HG03439 (cell line): ENCODE measurements around the gene THBS4.
"Not testable (repeated sequence)": the region's sequence is repeated elsewhere in the genome, so short reads cannot be mapped to it uniquely, and the experiment has no call there.

Source experiments
- ATAC-seq: cut with Tn5 transposase; IDR thresholded peaks from one replicate; pipeline ENCODE4 v1.9.1; 2021; ENCODE audit warnings: mild to moderate bottlenecking, moderate library complexity; ENCODE audit not compliant: unreplicated experiment

Gene THBS4

DNA sequence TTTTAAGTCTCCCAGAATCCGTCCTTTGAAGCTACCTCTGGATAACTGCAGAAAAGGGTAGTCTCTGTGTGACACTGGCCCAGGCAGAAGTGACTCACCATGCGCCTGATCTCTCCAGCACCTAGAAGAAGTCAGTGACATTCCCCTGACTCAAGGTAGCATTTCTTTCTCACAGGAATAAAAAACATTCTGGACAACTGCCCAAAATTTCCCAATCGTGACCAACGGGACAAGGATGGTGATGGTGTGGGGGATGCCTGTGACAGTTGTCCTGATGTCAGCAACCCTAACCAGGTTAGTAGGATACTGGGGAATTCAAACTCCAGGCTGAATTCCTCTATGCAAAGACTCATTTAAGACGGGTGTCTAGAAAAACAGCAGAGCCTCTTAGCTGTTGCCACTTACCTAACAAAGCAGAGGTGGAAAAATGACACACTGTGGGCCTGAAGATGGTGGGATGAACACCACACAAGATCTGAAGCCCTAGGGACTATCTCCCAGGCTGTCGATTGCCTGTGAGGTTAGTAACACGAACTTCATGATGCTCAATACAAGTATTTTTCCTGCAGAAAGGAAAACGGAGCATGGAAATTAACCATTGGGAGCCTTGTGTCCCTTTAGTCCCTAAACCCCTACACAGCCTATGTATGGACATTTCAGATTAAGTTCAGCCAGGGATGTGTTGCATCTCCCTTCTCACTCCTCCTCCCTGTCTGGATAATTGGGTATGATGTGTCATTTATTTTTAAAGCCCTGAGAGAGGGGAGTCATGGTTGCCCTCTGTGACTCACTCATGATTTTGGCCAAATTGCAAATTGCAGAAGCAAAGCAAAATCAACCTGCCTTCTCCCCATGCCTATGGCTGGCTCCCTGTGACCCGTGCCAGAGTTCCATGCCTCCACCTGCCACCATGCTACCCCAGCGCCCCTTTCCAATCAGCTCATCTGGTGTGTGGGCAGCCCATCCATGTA, 37.2 kb downstream of the THBS4 start:
- ATAC-seq = no peak

DNA sequence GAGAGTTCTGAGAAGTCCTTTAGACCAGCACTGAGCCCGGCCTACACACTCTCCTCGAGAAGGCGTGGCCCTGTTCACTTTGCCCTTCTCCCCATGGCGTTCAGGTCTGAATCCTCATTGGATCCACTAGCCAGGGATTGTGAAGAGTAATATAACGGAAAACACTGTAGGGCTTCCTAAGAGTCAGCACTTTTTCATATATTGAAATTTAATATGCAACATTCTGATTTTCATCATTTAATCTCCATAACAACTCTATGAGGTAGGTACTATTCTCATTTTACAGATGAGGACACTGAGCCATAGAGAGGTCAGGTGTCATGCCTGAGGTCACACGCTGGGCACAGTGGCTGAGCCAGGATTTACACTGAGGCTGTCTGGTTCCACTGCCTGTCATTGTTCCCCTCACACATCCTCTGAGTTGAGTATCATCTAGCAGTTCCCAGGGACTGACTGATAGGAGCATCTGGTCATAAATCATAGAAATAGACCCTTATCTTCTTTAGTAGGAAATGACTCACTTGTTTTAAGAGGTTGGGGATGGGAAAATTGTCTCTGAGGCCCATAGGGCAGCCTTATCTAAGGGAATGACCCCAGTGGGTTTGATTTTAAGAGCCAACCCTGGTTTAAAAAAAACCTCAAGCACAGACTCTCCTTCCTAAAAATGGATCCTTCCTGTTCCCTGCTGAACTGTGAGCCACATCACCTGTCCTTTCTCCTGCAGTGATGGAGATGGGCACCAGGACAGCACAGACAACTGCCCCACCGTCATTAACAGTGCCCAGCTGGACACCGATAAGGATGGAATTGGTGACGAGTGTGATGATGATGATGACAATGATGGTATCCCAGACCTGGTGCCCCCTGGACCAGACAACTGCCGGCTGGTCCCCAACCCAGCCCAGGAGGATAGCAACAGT, 41.2 kb downstream of the THBS4 start:
- no peak for ATAC-seq

DNA sequence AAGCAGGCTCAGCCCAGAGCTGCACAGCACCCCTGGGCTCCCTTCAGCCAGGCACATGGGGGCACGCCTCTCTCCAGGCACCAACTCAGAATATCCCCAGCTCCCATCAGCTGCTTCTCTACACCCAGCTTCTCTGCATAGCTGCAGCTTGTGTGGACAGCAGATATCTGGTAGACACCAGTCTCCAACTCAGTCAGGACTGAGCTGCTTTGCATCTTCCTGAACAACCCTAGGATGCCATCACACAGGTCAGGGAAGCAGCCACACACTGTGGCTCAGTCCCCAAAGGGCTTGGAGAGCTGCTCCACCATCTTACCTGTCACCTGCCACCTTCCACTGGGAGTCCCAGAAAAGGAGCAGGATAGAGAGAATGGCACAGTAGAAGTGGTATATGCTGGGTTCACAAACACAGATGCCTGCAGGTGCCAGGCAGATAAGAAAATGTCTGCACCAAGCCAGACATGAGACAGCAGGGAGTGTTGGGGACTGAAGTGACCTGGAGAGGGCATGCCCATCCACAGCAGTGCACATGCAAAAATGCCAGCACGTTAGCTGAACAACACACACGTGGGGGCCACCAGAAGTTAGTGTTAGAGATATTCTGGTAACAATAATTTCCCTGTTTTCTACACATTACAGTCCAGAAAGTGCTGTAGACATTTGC, 42.0 kb downstream of the THBS4 start:
- no peak for ATAC-seq

DNA sequence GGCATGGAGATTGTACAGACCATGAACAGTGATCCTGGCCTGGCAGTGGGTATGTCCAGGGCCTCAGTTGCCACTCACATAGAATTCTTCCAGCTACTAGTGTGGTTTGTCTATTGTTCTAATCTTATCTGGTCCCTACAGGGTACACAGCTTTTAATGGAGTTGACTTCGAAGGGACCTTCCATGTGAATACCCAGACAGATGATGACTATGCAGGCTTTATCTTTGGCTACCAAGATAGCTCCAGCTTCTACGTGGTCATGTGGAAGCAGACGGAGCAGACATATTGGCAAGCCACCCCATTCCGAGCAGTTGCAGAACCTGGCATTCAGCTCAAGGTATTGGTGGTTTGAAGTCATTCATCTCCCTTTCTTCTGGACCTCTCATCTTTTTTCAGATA, 43.8 kb downstream of the THBS4 start:
- no peak for ATAC-seq

DNA sequence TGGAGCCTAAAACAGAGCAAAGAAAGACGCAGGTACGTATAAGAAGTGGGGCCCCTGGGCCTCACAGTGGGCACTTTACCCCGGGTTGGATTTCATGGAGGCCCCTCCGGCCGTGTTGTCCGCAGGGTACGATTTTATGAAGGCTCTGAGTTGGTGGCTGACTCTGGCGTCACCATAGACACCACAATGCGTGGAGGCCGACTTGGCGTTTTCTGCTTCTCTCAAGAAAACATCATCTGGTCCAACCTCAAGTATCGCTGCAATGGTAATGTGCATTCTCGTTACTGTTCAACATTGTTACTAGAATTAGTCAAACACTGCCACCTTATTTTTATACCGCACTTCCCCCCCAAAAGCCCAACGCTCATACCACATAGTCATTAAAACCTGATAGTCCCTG, 47.1 kb downstream of the THBS4 start:
- ATAC-seq = no peak

DNA sequence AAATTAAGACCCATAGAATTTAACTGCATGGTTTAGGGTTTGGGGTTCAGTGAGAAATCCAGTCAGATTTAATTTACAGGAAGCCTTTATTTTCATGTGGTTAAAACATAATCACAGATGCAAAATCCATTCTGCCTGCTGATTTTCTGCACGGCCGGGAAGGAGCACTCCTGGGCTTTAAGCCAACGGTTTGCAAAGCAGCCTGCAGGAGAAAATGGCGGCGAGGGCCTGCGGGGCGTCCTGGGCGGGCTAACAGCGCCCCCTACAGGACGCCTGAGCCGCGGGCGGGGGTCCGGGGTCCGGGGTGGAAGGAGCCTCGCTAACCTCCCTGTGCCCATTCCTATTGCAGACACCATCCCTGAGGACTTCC, 47.6 kb downstream of the THBS4 start:
- no peak for ATAC-seq

DNA sequence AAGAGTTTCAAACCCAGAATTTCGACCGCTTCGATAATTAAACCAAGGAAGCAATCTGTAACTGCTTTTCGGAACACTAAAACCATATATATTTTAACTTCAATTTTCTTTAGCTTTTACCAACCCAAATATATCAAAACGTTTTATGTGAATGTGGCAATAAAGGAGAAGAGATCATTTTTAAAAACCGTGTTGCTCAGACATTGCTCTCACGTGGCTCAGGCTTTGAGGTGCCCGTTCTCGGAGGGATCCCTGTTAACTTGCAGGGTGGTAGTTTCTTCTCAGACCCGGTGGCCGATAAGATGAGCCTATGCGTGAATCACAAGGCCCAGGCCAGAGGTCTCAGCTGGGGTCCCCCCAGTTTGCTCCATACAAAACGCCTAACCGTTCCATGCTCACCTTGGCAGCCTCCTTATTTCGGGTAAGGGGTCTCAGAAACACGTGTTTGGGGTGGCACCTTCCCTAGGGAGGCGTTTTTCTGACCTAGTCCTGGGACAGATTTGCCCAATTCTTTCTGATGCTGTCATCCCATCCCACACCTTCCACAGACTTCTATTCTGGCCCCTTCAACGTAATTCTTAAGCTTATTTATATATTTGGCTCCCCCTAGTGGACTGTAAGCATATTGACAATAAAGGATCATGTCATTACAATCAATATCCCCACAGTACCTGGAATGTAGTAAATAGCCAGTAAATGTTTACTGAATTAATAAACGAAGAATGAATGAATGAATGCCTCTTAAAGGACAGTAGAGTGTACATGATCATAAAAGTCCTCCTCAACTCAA, 48.1 kb downstream of the THBS4 start:
- no peak for ATAC-seq

DNA sequence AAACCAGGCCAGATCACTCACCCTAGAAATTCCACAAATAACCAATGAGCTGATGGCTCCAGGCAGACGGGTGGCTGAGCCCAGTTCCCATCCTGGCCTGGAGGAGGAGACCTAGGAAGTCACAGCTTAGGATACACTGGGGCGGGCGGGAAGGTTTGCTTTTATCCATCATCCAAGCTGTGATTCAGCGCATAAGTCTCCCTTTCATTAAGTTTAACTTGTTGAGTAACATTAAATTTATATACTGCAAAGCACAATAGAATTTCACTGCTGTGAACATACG, 55.7 kb downstream of the THBS4 start:
- ATAC-seq = no peak

DNA sequence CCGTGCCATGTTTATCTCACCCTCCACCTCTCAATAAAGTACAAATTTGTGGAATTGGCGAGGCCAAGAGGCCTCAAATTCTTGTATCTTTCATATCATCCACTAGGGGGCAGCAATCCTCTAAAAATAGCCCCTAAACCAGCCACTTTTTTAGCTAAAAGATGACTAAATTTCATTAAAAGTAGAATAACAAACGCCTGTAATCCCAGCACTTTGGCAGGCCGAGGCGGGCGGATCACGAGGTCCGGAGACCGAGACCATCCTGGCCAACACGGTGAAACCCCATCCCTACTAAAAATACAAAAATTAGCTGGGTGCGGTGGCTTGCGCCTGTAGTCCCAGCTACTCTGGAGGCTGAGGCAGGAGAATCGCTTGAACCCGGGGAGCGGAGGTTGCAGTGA, 56.6 kb downstream of the THBS4 start:
- ATAC-seq = not testable (repeated sequence)

DNA sequence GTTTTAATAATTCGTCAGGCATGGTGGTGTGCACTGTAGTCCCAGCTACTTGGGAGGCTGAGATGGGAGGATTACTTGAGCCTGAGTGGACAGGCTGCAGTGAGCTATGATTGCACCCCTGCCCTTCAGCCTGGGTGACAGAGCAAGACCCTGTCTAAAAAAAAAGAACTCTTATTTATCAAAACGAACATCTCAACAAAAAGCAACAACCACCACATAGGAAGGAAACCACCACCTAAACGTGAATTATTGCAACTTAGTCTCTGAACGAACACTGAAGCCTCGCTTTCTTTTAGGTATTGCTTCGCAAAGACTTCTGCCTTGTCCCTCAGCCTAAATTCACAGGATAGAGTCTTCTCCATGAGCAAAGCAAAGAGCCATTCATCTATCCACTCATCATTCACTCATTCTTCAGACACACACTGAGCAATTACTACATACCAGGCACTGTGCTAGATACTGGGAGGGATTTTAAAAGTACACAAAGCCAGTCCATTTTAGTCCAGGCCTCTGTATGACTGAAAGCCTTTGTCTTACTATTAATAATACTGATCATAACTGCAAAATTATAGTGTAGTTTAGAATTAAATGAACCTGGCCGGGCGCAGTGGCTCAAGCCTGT, 57.4 kb downstream of the THBS4 start:
- ATAC-seq = no peak

DNA sequence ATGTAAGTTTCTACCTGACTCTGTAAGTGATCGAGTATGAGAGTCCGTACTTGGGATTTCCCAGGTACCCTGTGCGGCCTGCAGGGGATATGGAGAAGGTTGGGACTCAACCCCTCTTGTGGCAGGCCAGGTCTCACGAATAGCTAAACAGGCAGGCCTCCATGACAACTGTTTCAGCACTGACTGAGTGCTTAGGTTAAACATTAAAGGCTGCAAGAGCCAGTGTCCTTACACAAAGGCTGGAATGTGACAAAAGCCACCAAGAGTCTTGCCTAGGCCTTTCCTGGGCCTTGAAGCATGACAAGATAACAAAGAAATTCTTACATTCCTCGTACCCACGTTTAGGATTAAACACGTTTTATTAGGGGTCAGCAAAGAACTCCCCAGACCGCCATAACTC, 58.6 kb downstream of the THBS4 start:
- ATAC-seq = no peak

DNA sequence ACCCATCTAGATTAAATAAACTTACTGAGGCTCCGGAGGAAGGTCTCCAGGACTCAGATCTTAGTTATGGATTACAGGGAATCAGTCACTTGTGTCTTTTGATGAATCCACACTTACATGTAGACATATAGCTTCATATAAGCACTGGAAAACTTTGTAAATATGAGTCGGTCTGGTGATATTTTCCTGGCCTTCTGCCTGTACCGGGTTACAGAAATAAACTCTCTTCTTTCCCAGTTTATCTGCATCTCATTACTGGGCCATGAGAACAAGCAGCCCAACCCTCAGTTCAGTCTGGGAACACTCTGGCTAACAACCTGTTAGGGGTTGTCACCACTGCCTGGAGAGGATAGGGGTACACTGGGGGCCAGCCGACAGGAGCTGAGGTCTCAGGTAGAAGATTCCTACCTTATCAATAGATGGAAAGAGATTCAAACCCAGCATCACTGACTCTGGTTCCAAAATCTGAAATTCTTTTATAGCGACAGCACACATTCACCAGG, 59.1 kb downstream of the THBS4 start:
- ATAC-seq = no peak

DNA sequence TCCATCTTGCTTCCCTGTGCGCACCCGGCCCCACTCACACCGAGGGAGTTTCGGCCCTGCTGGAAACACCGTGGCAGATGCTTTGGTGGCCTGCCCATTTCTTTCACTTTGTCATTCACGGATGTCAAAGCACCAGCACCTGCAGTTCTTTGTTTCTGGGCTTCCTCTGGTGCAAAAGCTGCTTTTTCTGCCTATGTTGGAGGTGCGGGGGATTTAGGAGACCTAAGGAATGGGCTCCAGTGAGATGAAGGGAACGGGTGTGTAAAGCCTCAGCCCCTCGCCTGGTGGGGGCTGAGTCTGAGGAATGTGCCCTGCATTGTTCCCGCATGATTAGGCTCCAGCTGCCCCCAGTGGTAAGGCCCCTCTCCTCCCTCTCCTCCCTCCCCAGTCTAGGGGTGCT, 62.3 kb downstream of the THBS4 start:
- ATAC-seq = no peak

DNA sequence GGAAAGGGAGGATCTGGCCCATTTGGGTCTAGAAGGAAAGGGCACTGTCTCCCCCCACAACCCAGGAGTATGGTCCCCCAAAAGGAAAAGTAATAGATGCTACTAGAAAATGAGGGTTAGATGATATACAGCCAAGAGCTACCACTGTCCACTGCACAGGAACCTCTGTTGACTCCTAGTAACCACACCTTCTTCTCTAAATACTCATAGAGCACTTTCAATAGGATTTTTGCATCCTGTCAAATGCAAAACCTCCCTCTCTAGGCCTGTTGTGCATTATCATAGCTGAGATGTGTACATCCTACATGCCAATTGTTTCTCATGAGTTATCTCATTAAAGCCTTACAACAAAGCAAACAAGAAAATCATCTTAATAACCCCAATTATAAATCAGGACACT, 66.8 kb downstream of the THBS4 start:
- ATAC-seq = no peak

DNA sequence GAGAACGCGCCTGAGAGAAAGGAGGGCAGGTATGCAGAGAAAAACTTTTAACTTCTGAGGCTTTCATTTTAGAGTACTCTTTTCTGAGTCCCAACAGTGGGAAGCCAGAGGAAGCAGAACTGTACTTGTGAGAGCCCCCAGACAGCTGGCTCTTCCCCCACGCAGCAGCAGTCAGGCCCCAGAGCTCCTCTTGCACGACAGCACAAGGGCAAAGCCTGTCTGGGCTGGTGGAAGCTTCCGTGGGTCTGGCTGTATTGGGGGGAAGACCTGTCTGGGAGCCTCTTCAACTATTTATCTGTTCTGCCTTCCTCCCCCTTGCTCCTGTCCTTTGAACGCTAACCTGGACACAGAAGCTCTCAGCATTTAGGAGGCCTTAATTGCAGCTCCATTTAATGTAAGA, 68.2 kb downstream of the THBS4 start:
- no peak for ATAC-seq

DNA sequence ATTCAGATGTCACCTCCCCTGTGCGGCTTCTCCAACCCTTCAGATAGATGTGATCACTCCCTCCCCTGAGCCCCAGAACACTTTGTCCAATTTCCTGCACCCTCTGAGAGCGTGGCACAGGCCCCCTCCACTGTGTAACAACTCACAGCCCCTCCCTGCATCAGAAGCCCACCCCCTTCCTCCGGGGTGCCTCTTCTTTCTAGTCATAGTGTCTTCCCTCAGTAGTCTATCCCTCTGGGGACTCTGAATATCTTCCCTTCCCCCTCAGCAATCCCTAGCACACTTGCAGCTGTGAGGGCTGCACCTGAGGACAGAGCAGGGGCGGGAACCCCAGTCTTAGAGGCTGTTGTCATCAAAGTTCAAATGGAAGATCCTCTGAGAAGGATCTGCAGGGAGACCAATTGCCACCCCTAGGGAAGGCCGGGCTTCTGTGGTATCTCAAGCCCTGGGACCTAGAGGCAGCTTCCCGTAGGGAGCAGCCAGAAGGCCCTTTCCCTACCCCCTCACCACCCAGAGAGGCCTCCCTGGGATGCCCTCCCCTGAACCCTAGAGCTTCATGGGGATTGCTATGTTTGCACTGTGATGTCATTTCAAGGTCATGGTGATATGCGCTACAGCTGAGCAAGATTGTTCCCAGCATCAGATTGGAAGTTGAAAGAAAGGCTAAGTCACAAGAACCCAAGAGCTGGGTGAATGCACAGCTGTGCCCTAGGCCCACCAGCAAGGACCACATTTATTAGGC, 70.7 kb downstream of the THBS4 start:
- no peak for ATAC-seq

DNA sequence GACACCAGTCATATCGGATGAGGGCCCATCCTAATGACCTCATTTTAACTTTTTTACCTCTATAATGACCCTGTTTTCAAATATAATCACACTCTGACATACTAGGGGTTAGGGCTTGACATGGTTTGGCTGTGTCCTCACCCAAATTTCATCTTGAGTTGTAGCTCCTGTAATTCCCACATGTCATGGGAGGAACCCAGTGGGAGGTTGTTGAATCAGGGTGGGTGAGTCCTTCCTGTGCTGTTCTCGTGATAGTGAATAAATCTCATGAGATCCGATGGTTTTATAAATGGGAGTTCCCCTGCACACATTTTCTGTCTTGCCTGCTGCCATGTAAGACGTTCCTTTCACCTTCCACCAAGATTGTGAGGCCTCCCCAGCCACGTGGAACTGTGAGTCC, 71.8 kb downstream of the THBS4 start:
- no peak for ATAC-seq

DNA sequence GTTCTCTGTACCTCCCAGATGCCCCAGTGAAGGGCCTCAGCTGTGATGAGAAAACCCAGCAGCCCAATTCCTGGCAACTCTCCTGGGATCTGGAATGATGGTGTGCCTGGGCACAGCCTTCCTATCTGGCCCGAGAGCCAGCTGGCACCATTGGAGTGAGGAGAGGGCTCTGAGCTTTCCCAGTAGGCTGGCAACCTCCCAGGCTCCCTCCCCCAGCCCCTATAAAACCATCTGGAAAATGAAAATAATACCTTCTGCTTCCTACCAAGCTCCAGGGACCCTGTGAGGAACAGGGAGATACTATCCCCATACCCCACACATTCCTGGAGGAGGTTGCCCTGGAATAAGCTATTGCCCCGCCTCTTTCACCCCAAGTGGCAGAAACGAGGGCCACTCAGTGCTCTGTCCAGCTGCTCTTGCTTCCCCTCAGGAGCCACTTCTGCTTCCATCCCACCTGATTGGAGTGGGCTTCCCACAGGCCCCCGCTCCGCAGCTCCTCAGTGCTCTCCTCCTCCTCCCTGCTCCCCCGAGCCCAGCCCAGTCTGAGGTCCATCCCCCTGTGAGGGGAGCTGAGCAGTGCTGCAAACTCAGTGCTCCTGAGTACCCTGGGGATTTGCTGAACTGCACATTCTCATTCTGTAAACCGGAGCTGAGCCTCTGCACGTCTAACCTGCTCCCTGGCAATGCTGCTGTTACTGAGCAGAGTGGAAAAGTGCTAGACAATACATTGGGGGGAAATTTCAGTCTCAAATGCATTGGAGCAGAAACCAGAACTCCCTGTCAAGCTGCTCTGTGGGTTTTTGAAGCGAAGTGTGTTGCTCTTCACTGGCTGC, 74.7 kb downstream of the THBS4 start:
- no peak for ATAC-seq
